HG02884 (cell line): ENCODE measurements around the gene BST2.

Experiments used
- ATAC-seq: cut with Tn5 transposase; IDR thresholded peaks from one replicate; pipeline ENCODE4 v1.9.1; 2021; ENCODE audit warnings: mild to moderate bottlenecking, moderate library complexity; ENCODE audit not compliant: unreplicated experiment

BST2 gene

GRCh38 chr19:17419621-17420474 lies 14.4 kb upstream of the BST2 start, which contains the start of gene MVB12A:
MVB12A (plus strand) TSS chr19:17420047; CDS start chr19:17420136, 89 bp downstream.
- peak; percentile 81 for ATAC-seq

GRCh38 chr19:17419154-17419620 lies 13.8 kb upstream of the BST2 start:
- ATAC-seq: no peak

- ATAC-seq: no peak
Measured at GRCh38 chr19:17418710-17419109, 13.3 kb upstream of the BST2 start.

- no peak for ATAC-seq
Measured at GRCh38 chr19:17415121-17415520, 9.7 kb upstream of the BST2 start.

GRCh38 chr19:17414097-17414496 lies 8.7 kb upstream of the BST2 start:
- ATAC-seq: no peak

- no peak for ATAC-seq
Measured at GRCh38 chr19:17411801-17412200, 6.4 kb upstream of the BST2 start.

- ATAC-seq: no peak
Measured at GRCh38 chr19:17409990-17410389, 4.6 kb upstream of the BST2 start.

GRCh38 chr19:17406887-17407196 lies 1.4 kb upstream of the BST2 start:
- ATAC-seq: no peak

GRCh38 chr19:17406046-17406886 lies 836 bp upstream of the BST2 start:
- ATAC-seq: no peak

GRCh38 chr19:17404621-17405249 lies 695 bp downstream of the BST2 start:
- ATAC-seq: no peak

- no peak for ATAC-seq
Measured at GRCh38 chr19:17404015-17404414, 1.4 kb downstream of the BST2 start.

GRCh38 chr19:17402982-17403855 lies 2.2 kb downstream of the BST2 start:
- ATAC-seq: no peak

GRCh38 chr19:17401628-17402027 lies 3.8 kb downstream of the BST2 start:
- ATAC-seq: no peak

- no peak for ATAC-seq
Measured at GRCh38 chr19:17398902-17399527, 6.4 kb downstream of the BST2 start.

- no peak for ATAC-seq
Measured at GRCh38 chr19:17394891-17395415, 10.5 kb downstream of the BST2 start.

- no peak for ATAC-seq
Measured at GRCh38 chr19:17393914-17394313, 11.5 kb downstream of the BST2 start, which contains the start of gene CCDC194. CCDC194 (minus strand) TSS chr19:17394196; CDS start chr19:17394158, 38 bp downstream.

GRCh38 chr19:17393002-17393401 lies 12.4 kb downstream of the BST2 start:
- no peak for ATAC-seq

GRCh38 chr19:17391371-17392151 lies 13.9 kb downstream of the BST2 start:
- ATAC-seq: no peak
